Measurements from ENCODE around the gene ADD3. TPM values are rescaled to one million over a fixed set of nuclear protein-coding genes. Genes with fewer than 3 reads are reported as not detected.
A peak's percentile ranks its signal among the peaks of the same experiment; 100 is the strongest.

ADD3 gene
- total RNA-seq, 1 donor from 2014 or later = 117 TPM

GRCh38 chr10:110051487-110051886 lies 43.7 kb downstream of the ADD3 start:
- intact Hi-C loops (cut with micrococcal nuclease) = no loop called here
- ATAC-seq = no peak
- DNase-seq = no peak

- DNase-seq (no peak), ATAC-seq (no peak)
- intact Hi-C loops (cut with micrococcal nuclease) = no loop called here
These were observed 45.1 kb downstream of the ADD3 start for GRCh38 chr10:110052916-110053315.

GRCh38 chr10:110056822-110057221 lies 49.0 kb downstream of the ADD3 start:
- DNase-seq (no peak), ATAC-seq (no peak)
- intact Hi-C loops (cut with micrococcal nuclease) = no loop called here

GRCh38 chr10:110057456-110057855 lies 49.7 kb downstream of the ADD3 start:
- no peak for DNase-seq
- intact Hi-C loops (cut with micrococcal nuclease) = no loop called here
- no peak for ATAC-seq

GRCh38 chr10:110058212-110058611 lies 50.4 kb downstream of the ADD3 start:
- intact Hi-C loops (cut with micrococcal nuclease) = no loop called here
- ATAC-seq (no peak), DNase-seq (no peak)

- ATAC-seq = peak; percentile 76
- no peak for DNase-seq
- intact Hi-C loops (cut with micrococcal nuclease) = no loop called here
These were observed 52.1 kb downstream of the ADD3 start for GRCh38 chr10:110059925-110060324.

GRCh38 chr10:110061687-110062086 lies 53.9 kb downstream of the ADD3 start:
- DNase-seq (no peak), ATAC-seq (no peak)
- intact Hi-C loops (cut with micrococcal nuclease) = no loop called here

- intact Hi-C loops (cut with micrococcal nuclease) = no loop called here
- DNase-seq (no peak), ATAC-seq (no peak)
These were observed 57.5 kb downstream of the ADD3 start for GRCh38 chr10:110065269-110065668.

- intact Hi-C loops (cut with micrococcal nuclease) = no loop called here
- ATAC-seq (peak; percentile 87), DNase-seq (peak; percentile 48)
These were observed 60.4 kb downstream of the ADD3 start for GRCh38 chr10:110067960-110068770.

GRCh38 chr10:110068780-110069179 lies 61.0 kb downstream of the ADD3 start:
- ATAC-seq (no peak), DNase-seq (no peak)
- intact Hi-C loops (cut with micrococcal nuclease) = no loop called here

- intact Hi-C loops (cut with micrococcal nuclease) = no loop called here
- peak; percentile 49 for ATAC-seq
- no peak for DNase-seq
These were observed 61.8 kb downstream of the ADD3 start for GRCh38 chr10:110069502-110069982.

GRCh38 chr10:110073896-110074295 lies 66.1 kb downstream of the ADD3 start:
- ATAC-seq (no peak), DNase-seq (no peak)
- intact Hi-C loops (cut with micrococcal nuclease) = no loop called here

- DNase-seq (no peak), ATAC-seq (no peak)
- intact Hi-C loops (cut with micrococcal nuclease) = no loop called here
These were observed 66.5 kb downstream of the ADD3 start for GRCh38 chr10:110074298-110074697.

- DNase-seq = no peak
- peak; percentile 66 for ATAC-seq
- intact Hi-C loops (cut with micrococcal nuclease) = no loop called here
These were observed 67.2 kb downstream of the ADD3 start for GRCh38 chr10:110074758-110075671.

GRCh38 chr10:110075686-110076085 lies 67.9 kb downstream of the ADD3 start:
- DNase-seq = no peak
- intact Hi-C loops (cut with micrococcal nuclease) = no loop called here
- ATAC-seq = no peak

- intact Hi-C loops (cut with micrococcal nuclease) = no loop called here
- ATAC-seq = peak; percentile 84
- no peak for DNase-seq
These were observed 69.0 kb downstream of the ADD3 start for GRCh38 chr10:110076559-110077318.

GRCh38 chr10:110077436-110078130 lies 69.8 kb downstream of the ADD3 start:
- ATAC-seq = peak; percentile 10
- DNase-seq = no peak
- intact Hi-C loops (cut with micrococcal nuclease) = no loop called here

GRCh38 chr10:110078317-110078716 lies 70.5 kb downstream of the ADD3 start:
- ATAC-seq (no peak), DNase-seq (no peak)
- intact Hi-C loops (cut with micrococcal nuclease) = no loop called here

GRCh38 chr10:110081911-110082310 lies 74.1 kb downstream of the ADD3 start:
- DNase-seq (peak; percentile 41), ATAC-seq (peak; percentile 59)
- intact Hi-C loops (cut with micrococcal nuclease) = no loop called here
